Measurements from ENCODE around the gene RECQL. TPM values are rescaled to one million over a fixed set of nuclear protein-coding genes. Genes with fewer than 3 reads are reported as not detected.

Gene RECQL
- total RNA-seq, 1 experiment from 2014 or later: 34.5 TPM

DNA sequence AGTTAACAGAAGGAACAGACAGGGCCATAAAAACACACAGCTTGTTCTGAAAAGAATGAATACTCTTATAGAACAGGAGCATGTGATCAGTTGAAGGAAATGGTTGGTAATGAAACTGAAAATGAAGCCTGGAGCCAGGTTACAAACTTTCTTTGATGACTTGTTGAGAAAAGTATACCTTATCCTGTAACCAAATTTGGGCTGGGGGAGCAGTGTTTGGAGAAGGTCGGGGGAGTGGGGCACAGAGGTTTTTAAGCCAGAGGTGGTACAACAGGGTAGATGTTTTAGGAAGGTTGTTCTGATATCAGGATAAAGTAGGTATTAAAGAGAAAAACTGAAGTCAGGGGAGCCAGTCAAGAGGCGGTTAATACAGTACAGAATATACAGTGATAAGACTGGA, 8.3 kb upstream of the RECQL start:
- Histone ChIP-seq H3K4me2 (no peak overlapping the region), H4K20me1 (ENCODE audit: insufficient read depth) (peaks cover 3% of the 10 kb centered on the region; the same call in 1 of the 2 replicates), H3K27me3 (ENCODE audit: insufficient read depth, low read depth) (no peaks in the 10 kb centered on the region), H3K4me1 (replicated peaks; ENCODE audit: insufficient read depth) (no peaks in the 10 kb centered on the region), H3K27ac (no peak overlapping the region), H3F3A (ENCODE audit: insufficient read depth, low read depth) (no peaks in the 10 kb centered on the region), H2AFZ (no peak overlapping the region), H3K36me3 (ENCODE audit: low read depth) (peaks cover 15% of the 10 kb centered on the region), H3K4me3 (no peak overlapping the region), H3K79me2 (ENCODE audit: low read depth) (peaks cover 28% of the 10 kb centered on the region), H3K9me2 (ENCODE audit: insufficient read depth) (no peaks in the 10 kb centered on the region), H3K9me3 (ENCODE audit: insufficient read depth, low read depth) (no peaks in the 10 kb centered on the region)
- DNase-seq: no peak
- TF ChIP-seq, protein P1, sequence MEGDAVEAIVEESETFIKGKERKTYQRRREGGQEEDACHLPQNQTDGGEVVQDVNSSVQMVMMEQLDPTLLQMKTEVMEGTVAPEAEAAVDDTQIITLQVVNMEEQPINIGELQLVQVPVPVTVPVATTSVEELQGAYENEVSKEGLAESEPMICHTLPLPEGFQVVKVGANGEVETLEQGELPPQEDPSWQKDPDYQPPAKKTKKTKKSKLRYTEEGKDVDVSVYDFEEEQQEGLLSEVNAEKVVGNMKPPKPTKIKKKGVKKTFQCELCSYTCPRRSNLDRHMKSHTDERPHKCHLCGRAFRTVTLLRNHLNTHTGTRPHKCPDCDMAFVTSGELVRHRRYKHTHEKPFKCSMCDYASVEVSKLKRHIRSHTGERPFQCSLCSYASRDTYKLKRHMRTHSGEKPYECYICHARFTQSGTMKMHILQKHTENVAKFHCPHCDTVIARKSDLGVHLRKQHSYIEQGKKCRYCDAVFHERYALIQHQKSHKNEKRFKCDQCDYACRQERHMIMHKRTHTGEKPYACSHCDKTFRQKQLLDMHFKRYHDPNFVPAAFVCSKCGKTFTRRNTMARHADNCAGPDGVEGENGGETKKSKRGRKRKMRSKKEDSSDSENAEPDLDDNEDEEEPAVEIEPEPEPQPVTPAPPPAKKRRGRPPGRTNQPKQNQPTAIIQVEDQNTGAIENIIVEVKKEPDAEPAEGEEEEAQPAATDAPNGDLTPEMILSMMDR (conservative IDR thresholded peaks at IDR 0.05): no peak
- no peak for TF ChIP-seq EZH2 (IDR thresholded peaks at IDR 0.05; ENCODE audit: low read depth)
- CTCF ChIA-PET: interaction anchor here (0.5 kb wide), 1 partner anchor 183 kb away, joined by 6 read pairs; no protein-coding TSS in a partner anchor
- intact Hi-C loops (cut with micrococcal nuclease; ENCODE audit: unreplicated experiment): no loop called here
- no TSS peak for BruUV-seq (replicated peaks)
- POLR2A ChIA-PET (ENCODE audit: unreplicated experiment): no interaction called here

DNA sequence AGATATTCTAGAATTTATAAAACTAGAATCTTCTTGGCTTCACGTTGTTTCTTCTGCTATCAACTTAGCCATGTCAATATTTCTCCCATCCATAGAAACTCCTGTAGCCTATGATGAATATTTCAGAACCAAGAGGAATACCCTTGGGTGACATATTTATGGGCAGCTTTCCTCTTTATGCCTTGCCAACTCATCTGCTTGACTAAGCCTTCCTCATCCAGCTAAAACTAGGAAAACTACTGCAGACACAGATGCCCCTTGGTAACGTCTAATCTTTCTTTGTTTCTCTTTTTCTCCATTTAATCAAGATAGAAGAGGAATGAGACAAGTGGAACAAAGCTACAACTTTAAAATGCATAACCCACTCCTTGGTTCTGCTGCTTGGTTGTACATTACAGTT, 6.4 kb upstream of the RECQL start:
- no peak overlapping the region for H3K4me2 ChIP-seq
- no peak overlapping the region for H2AFZ ChIP-seq
- no peaks in the 10 kb centered on the region for H3K9me2 ChIP-seq (ENCODE audit: insufficient read depth)
- no peaks in the 10 kb centered on the region for H3K27me3 ChIP-seq (ENCODE audit: insufficient read depth, low read depth)
- H3K4me3 ChIP-seq: no peak overlapping the region
- CTCF ChIA-PET: no interaction called here
- BruUV-seq (replicated peaks): no TSS peak
- no peaks in the 10 kb centered on the region for H3K9me3 ChIP-seq (ENCODE audit: insufficient read depth, low read depth)
- no peak overlapping the region for H3K27ac ChIP-seq
- peaks cover 3% of the 10 kb centered on the region; the same call in 1 of the 2 replicates for H4K20me1 ChIP-seq (ENCODE audit: insufficient read depth)
- TF ChIP-seq, protein P1 (conservative IDR thresholded peaks at IDR 0.05): no peak
- TF ChIP-seq EZH2 (IDR thresholded peaks at IDR 0.05; ENCODE audit: low read depth): no peak
- intact Hi-C loops (cut with micrococcal nuclease; ENCODE audit: unreplicated experiment): no loop called here
- peaks cover 6% of the 10 kb centered on the region; the same call in 1 of the 2 replicates for H3K36me3 ChIP-seq (ENCODE audit: low read depth)
- peaks cover 47% of the 10 kb centered on the region for H3K79me2 ChIP-seq (ENCODE audit: low read depth)
- no peak for DNase-seq
- H3F3A ChIP-seq (ENCODE audit: insufficient read depth, low read depth): no peaks in the 10 kb centered on the region
- POLR2A ChIA-PET (ENCODE audit: unreplicated experiment): no interaction called here
- H3K4me1 ChIP-seq (replicated peaks; ENCODE audit: insufficient read depth): peaks cover 8% of the 10 kb centered on the region

DNA sequence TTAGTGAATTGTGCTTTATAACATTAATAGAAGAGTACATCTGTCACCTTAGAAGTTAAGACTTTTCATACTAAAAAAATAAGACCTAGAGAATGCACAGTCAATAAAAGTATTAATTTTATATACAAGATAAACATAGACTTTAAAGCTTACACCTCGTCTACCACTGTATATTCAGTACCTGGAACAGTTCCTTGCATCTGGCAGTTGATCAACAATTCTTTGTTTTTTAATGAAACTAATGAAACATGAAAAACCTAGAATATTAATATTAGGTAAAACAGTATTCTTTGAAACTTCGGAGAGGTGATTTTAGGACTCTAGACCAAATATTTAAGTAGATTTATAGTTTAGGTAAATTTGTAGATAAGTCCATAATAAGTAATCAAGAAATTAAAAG, 4.5 kb upstream of the RECQL start:
- ChIA-PET CTCF (no interaction called here), POLR2A (ENCODE audit: unreplicated experiment) (interaction anchor here (0.6 kb wide), 1 partner anchor 172 kb away, joined by 3 read pairs; no protein-coding TSS in a partner anchor)
- Histone ChIP-seq H2AFZ (no peak overlapping the region), H3K9me3 (ENCODE audit: insufficient read depth, low read depth) (no peaks in the 10 kb centered on the region), H4K20me1 (ENCODE audit: insufficient read depth) (peaks cover 3% of the 10 kb centered on the region; the same call in 1 of the 2 replicates), H3K27me3 (ENCODE audit: insufficient read depth, low read depth) (no peaks in the 10 kb centered on the region), H3K36me3 (ENCODE audit: low read depth) (peaks cover 6% of the 10 kb centered on the region; the same call in 1 of the 2 replicates), H3K4me1 (replicated peaks; ENCODE audit: insufficient read depth) (peaks cover 14% of the 10 kb centered on the region), H3K4me3 (no peak overlapping the region), H3K4me2 (no peak overlapping the region), H3F3A (ENCODE audit: insufficient read depth, low read depth) (peaks cover 4% of the 10 kb centered on the region; the same call in 1 of the 2 replicates), H3K79me2 (ENCODE audit: low read depth) (peaks cover 59% of the 10 kb centered on the region), H3K9me2 (ENCODE audit: insufficient read depth) (no peaks in the 10 kb centered on the region), H3K27ac (no peak overlapping the region)
- TF ChIP-seq, protein P1 (conservative IDR thresholded peaks at IDR 0.05): no peak
- TF ChIP-seq EZH2 (IDR thresholded peaks at IDR 0.05; ENCODE audit: low read depth): no peak
- intact Hi-C loops (cut with micrococcal nuclease; ENCODE audit: unreplicated experiment): no loop called here
- BruUV-seq (replicated peaks): no TSS peak
- DNase-seq: no peak

Measured in PC-9 (cell line).